Suprapubic skin (tissue), 4 donors: Measurements from ENCODE around the gene RAMP2.

Experiments
- CTCF ChIP-seq, 2 donors: fragments of 200-600 bp in 1 of 2; fragments of 450-650 bp in 1 of 2; sonication (generic) in 1 of 2; IDR thresholded peaks; one replicate each; pipeline ENCODE4 v1.5.1; 2016 to 2019; ENCODE audit warnings: antibody characterized with exemption in 2 of 2, mild to moderate bottlenecking in 1 of 2, moderate library complexity in 1 of 2
- EP300 ChIP-seq: sonication (generic); formaldehyde crosslinking; IDR thresholded peaks from one replicate; pipeline ENCODE4 v1.6.1; 2017; ENCODE audit warnings: antibody characterized with exemption
- POLR2A ChIP-seq, 2 donors: fragments of 450-650 bp; IDR thresholded peaks; one replicate each; pipeline ENCODE4 v1.6.1; 2017; ENCODE audit warnings: antibody characterized with exemption in 2 of 2, mild to moderate bottlenecking in 2 of 2, moderate library complexity in 2 of 2
- POLR2AphosphoS5 ChIP-seq, 3 donors: sonication (generic); formaldehyde crosslinking; IDR thresholded peaks; one replicate each; pipeline ENCODE4 v1.6.1; 2017; ENCODE audit warnings: antibody characterized with exemption in 3 of 3

- peak in 2 of 3 donors; percentile 22 to 64 for TF ChIP-seq POLR2AphosphoS5 (IDR thresholded peaks at IDR 0.05)
- TF ChIP-seq POLR2A (IDR thresholded peaks at IDR 0.05), result peak; percentile 10 to 61
- no peak for TF ChIP-seq CTCF (IDR thresholded peaks at IDR 0.05)
- TF ChIP-seq EP300, result no peak
Observed at GRCh38 chr17:42773290-42774035, 12.4 kb downstream of the RAMP2 start, which contains the start of gene VPS25.
